PFSK-1 (cell line): Measurements from ENCODE around the gene STKLD1.

Experiments used
- FOXP2 ChIP-seq: optimal IDR thresholded peaks from 2 replicates; pipeline ENCODE3; 2011; ENCODE audit warnings: borderline replicate concordance, control low read depth, inconsistent platforms; ENCODE audit not compliant: insufficient read depth; ENCODE audit errors: extremely low read length, extremely low read depth
- POLR2AphosphoS5 ChIP-seq: IDR thresholded peaks from 2 replicates; pipeline ENCODE4 v1.6.1; 2012; ENCODE audit warnings: low read depth, mild to moderate bottlenecking, control low read depth, low read length, moderate library complexity
- SIN3A ChIP-seq: IDR thresholded peaks from 2 replicates; pipeline ENCODE4 v1.6.1; 2012; ENCODE audit warnings: mild to moderate bottlenecking, low read length, moderate library complexity, borderline replicate concordance; ENCODE audit not compliant: insufficient read depth
- TAF1 ChIP-seq: IDR thresholded peaks from 2 replicates; pipeline ENCODE4 v1.6.1; 2012; ENCODE audit warnings: low read length, control low read depth, borderline replicate concordance; ENCODE audit not compliant: insufficient read depth
- TF ChIP-seq, protein P1 (sequence below), 2 experiments: IDR thresholded peaks; 2 replicates each; pipeline versions ENCODE4 v1.6.1 to v1.8.0; 2011 to 2012; ENCODE audit warnings: low read depth in 2 of 2, low read length in 2 of 2, control low read depth in 1 of 2, inconsistent platforms in 1 of 2, mild to moderate bottlenecking in 1 of 2, moderate library complexity in 1 of 2; ENCODE audit not compliant: insufficient read depth in 1 of 2

Gene STKLD1

DNA sequence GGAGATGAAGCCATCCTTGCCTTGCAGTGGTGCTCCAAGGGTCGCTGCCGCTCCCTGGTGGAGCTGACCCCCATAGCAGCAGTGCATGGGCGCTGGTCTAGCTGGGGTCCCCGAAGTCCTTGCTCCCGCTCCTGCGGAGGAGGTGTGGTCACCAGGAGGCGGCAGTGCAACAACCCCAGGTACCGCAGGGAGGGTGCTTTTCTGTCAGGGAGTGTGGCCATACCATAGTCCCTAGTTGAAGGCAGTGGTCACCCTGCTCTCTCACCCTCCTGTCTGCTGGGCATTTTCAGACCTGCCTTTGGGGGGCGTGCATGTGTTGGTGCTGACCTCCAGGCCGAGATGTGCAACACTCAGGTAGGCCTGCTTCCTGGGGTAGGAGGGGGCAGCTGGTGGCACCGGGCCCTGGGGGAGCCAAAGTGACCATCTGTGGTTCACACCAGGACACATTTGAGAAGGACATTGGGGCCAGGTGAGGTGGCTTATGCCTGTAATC lies 57.2 kb downstream of the STKLD1 start:
- TF ChIP-seq SIN3A (no peak), FOXP2 (no peak), POLR2AphosphoS5 (no peak), TAF1 (no peak)
- TF ChIP-seq, protein P1, sequence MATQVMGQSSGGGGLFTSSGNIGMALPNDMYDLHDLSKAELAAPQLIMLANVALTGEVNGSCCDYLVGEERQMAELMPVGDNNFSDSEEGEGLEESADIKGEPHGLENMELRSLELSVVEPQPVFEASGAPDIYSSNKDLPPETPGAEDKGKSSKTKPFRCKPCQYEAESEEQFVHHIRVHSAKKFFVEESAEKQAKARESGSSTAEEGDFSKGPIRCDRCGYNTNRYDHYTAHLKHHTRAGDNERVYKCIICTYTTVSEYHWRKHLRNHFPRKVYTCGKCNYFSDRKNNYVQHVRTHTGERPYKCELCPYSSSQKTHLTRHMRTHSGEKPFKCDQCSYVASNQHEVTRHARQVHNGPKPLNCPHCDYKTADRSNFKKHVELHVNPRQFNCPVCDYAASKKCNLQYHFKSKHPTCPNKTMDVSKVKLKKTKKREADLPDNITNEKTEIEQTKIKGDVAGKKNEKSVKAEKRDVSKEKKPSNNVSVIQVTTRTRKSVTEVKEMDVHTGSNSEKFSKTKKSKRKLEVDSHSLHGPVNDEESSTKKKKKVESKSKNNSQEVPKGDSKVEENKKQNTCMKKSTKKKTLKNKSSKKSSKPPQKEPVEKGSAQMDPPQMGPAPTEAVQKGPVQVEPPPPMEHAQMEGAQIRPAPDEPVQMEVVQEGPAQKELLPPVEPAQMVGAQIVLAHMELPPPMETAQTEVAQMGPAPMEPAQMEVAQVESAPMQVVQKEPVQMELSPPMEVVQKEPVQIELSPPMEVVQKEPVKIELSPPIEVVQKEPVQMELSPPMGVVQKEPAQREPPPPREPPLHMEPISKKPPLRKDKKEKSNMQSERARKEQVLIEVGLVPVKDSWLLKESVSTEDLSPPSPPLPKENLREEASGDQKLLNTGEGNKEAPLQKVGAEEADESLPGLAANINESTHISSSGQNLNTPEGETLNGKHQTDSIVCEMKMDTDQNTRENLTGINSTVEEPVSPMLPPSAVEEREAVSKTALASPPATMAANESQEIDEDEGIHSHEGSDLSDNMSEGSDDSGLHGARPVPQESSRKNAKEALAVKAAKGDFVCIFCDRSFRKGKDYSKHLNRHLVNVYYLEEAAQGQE (IDR thresholded peaks at IDR 0.05; ENCODE audit: insufficient read depth in 1 of 2, low read depth in 2 of 2, low read length in 2 of 2) = no peak

DNA sequence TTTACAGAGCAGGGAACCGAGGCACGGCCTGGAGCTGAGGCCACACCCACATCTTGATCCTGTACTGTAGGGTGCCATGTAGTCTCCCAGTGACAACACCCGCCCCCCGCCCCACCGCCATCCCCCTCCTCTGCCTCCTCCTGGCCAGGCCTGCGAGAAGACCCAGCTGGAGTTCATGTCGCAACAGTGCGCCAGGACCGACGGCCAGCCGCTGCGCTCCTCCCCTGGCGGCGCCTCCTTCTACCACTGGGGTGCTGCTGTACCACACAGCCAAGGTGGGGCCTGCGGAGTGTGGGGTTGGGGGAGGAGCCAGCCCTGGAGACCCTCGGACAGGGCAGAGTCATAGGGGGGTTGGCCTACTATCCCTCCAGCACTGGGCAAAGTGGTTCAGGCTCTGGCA lies 60.5 kb downstream of the STKLD1 start:
- TF ChIP-seq FOXP2 = no peak
- TF ChIP-seq, protein P1 (IDR thresholded peaks at IDR 0.05; ENCODE audit: insufficient read depth in 1 of 2, low read depth in 2 of 2, low read length in 2 of 2) = no peak
- no peak for TF ChIP-seq SIN3A
- no peak for TF ChIP-seq TAF1
- TF ChIP-seq POLR2AphosphoS5 = no peak

DNA sequence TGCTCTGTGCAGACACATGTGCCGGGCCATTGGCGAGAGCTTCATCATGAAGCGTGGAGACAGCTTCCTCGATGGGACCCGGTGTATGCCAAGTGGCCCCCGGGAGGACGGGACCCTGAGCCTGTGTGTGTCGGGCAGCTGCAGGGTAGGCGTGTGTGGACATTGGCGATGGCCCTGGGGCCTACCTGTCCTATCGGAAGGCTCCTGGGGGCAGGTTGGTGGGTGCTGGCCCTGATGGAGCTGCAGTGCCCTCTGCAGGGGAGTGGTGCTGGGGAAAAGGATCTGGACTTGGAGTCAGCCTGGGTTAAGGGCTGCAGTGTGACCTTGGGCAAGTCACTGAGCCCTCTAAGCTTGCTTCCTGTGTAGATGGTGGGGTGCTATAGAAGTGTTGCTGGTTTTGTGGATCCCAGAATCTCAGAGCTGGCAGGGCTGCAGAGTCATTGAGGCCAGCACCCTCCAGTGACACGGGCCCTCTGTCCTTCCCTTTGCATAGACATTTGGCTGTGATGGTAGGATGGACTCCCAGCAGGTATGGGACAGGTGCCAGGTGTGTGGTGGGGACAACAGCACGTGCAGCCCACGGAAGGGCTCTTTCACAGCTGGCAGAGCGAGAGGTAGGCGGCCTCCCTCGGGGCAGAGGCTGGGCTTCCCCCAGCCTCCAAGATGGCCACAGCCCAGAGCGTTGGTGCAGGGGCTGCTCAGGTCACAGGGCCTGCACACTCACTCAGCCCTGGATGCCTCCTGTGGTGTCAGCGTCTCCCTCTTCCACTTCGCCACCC lies 61.8 kb downstream of the STKLD1 start:
- TF ChIP-seq FOXP2 = no peak
- TF ChIP-seq TAF1 = no peak
- no peak for TF ChIP-seq SIN3A
- TF ChIP-seq, protein P1 (IDR thresholded peaks at IDR 0.05; ENCODE audit: insufficient read depth in 1 of 2, low read depth in 2 of 2, low read length in 2 of 2) = no peak
- no peak for TF ChIP-seq POLR2AphosphoS5

DNA sequence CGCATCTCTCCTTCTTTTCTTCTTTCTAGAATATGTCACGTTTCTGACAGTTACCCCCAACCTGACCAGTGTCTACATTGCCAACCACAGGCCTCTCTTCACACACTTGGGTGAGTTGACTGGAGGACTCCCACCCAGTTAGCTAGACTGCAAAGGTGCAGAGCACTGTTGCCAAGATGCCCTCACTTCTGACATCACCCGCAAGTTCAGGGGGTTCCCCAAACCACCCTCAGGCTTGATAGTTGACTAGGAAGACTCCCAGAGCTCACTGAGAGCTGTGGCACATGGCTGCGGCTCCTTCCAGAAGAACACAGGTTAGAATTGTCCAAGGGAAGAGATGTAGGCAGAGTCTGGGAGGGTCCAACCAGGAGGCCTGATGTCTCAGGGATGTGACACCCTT lies 63.2 kb downstream of the STKLD1 start:
- TF ChIP-seq, protein P1 (IDR thresholded peaks at IDR 0.05; ENCODE audit: insufficient read depth in 1 of 2, low read depth in 2 of 2, low read length in 2 of 2) = no peak
- TF ChIP-seq TAF1 (no peak), FOXP2 (no peak), POLR2AphosphoS5 (no peak), SIN3A (no peak)
